ENCODE results near the gene ROBO1. TPM values are rescaled to one million over a fixed set of nuclear protein-coding genes. Genes with fewer than 3 reads are reported as not detected.

Gene ROBO1
- total RNA-seq, 1 experiment from 2014 or later: 32.2 TPM

- no peak overlapping the region for H3K27ac Mint-ChIP-seq (ENCODE audit: low read depth, unreplicated experiment)
- no peak for TF ChIP-seq CTCF (IDR thresholded peaks at IDR 0.05; ENCODE audit: unreplicated experiment)
- no peaks in the 10 kb centered on the region for H3K36me3 Mint-ChIP-seq (ENCODE audit: insufficient read depth, unreplicated experiment)
- no peaks in the 10 kb centered on the region for H3K4me1 Mint-ChIP-seq (ENCODE audit: insufficient read depth, unreplicated experiment)
- intact Hi-C loops (cut with micrococcal nuclease): no loop called here
- ChIA-PET CTCF (interaction anchor here (1.3 kb wide), 1 partner anchor 9 kb away, joined by 4 read pairs; no protein-coding TSS in a partner anchor), POLR2A (no interaction called here)
- H3K4me3 Mint-ChIP-seq (ENCODE audit: unreplicated experiment): no peak overlapping the region
- no peaks in the 10 kb centered on the region for H3K27me3 Mint-ChIP-seq (ENCODE audit: insufficient read depth, unreplicated experiment)
- BruUV-seq (replicated peaks): no TSS peak
- DNase-seq (ENCODE audit: unreplicated experiment): no peak
- H3K9me3 Mint-ChIP-seq (ENCODE audit: unreplicated experiment): no peaks in the 10 kb centered on the region
Measured at GRCh38 chr3:78707609-78708008, 1060.2 kb downstream of the ROBO1 start.

- H3K4me3 Mint-ChIP-seq (ENCODE audit: unreplicated experiment): no peak overlapping the region
- no peak for DNase-seq (ENCODE audit: unreplicated experiment)
- no peaks in the 10 kb centered on the region for H3K4me1 Mint-ChIP-seq (ENCODE audit: insufficient read depth, unreplicated experiment)
- H3K36me3 Mint-ChIP-seq (ENCODE audit: insufficient read depth, unreplicated experiment): no peaks in the 10 kb centered on the region
- intact Hi-C loops (cut with micrococcal nuclease): no loop called here
- no peaks in the 10 kb centered on the region for H3K9me3 Mint-ChIP-seq (ENCODE audit: unreplicated experiment)
- POLR2A ChIA-PET: interaction anchor here (0.6 kb wide), 1 partner anchor 69 kb away, joined by 3 read pairs; no protein-coding TSS in a partner anchor
- no peak overlapping the region for H3K27ac Mint-ChIP-seq (ENCODE audit: low read depth, unreplicated experiment)
- CTCF ChIA-PET: interaction anchor here (1.3 kb wide), 1 partner anchor 9 kb away, joined by 4 read pairs; no protein-coding TSS in a partner anchor
- no peak for TF ChIP-seq CTCF (IDR thresholded peaks at IDR 0.05; ENCODE audit: unreplicated experiment)
- H3K27me3 Mint-ChIP-seq (ENCODE audit: insufficient read depth, unreplicated experiment): no peaks in the 10 kb centered on the region
- BruUV-seq (replicated peaks): no TSS peak
Measured at GRCh38 chr3:78706906-78707523, 1060.8 kb downstream of the ROBO1 start.

DNA sequence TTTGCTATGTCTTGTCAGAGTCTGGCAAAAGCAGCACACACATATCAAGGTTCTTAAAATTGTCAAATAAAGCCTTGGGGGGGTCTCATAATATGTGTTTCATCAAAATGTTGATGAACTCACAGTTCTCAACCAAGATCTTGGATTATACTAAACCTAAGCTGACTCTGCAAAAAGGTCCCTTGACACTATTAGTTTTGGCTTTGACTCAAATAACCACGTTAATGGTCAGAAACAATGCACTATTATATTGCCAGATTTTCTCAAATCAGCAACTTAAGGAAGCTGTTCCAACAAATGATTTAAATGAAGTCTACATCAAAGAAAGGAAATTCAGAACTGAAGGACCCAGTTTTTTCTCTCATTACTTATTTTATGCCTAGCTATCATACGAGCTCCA is 1063.9 kb downstream of the ROBO1 start:
- POLR2A ChIA-PET: interaction anchor here (0.6 to 1.3 kb wide), 2 partner anchors 13 to 196 kb away, joined by 3 to 4 read pairs; no protein-coding TSS in a partner anchor

DNA sequence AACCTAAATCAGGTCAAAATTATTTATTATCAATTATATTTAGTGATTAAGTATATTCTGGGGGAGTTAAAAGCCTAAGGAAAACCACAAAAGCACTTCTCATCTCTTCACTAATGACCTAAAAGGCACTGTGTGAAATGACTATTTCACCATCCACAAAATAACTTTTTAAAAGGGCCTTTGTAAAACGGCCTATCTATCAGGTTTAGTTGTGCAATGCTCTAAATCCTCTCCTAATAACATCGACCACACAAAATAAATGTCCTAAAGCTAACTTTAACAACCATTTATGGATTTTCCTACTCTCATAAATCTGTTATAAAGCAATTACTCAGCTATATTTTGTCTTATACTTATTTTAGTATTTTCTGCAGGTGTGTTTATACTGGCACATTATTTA is 1066.3 kb downstream of the ROBO1 start:
- no TSS peak for BruUV-seq (replicated peaks)
- intact Hi-C loops (cut with micrococcal nuclease): no loop called here
- Mint-ChIP-seq H3K36me3 (ENCODE audit: insufficient read depth, unreplicated experiment) (no peaks in the 10 kb centered on the region), H3K4me3 (ENCODE audit: unreplicated experiment) (no peak overlapping the region), H3K9me3 (ENCODE audit: unreplicated experiment) (no peaks in the 10 kb centered on the region), H3K27me3 (ENCODE audit: insufficient read depth, unreplicated experiment) (no peaks in the 10 kb centered on the region), H3K27ac (ENCODE audit: low read depth, unreplicated experiment) (no peak overlapping the region), H3K4me1 (ENCODE audit: insufficient read depth, unreplicated experiment) (no peaks in the 10 kb centered on the region)
- DNase-seq (ENCODE audit: unreplicated experiment): no peak
- no peak for TF ChIP-seq CTCF (IDR thresholded peaks at IDR 0.05; ENCODE audit: unreplicated experiment)
- POLR2A ChIA-PET: no interaction called here
- CTCF ChIA-PET: no interaction called here

More for the DNA sequence above, 1063.9 kb downstream of the ROBO1 start:
- intact Hi-C loops (cut with micrococcal nuclease): no loop called here
- no peak for TF ChIP-seq CTCF (IDR thresholded peaks at IDR 0.05; ENCODE audit: unreplicated experiment)
- H3K9me3 Mint-ChIP-seq (ENCODE audit: unreplicated experiment): no peaks in the 10 kb centered on the region
- H3K27me3 Mint-ChIP-seq (ENCODE audit: insufficient read depth, unreplicated experiment): no peaks in the 10 kb centered on the region
- no peak overlapping the region for H3K27ac Mint-ChIP-seq (ENCODE audit: low read depth, unreplicated experiment)
- BruUV-seq (replicated peaks): no TSS peak
- no peaks in the 10 kb centered on the region for H3K4me1 Mint-ChIP-seq (ENCODE audit: insufficient read depth, unreplicated experiment)
- no peak for DNase-seq (ENCODE audit: unreplicated experiment)
- H3K36me3 Mint-ChIP-seq (ENCODE audit: insufficient read depth, unreplicated experiment): no peaks in the 10 kb centered on the region
- CTCF ChIA-PET: interaction anchor here (0.6 to 0.8 kb wide), 2 partner anchors 12 to 165 kb away, joined by 3 read pairs; no protein-coding TSS in a partner anchor
- H3K4me3 Mint-ChIP-seq (ENCODE audit: unreplicated experiment): no peak overlapping the region

All from MCF 10A (cell line).